DMS114 treated with DMSO at 0.1 percent for 48 hours (cell line): ENCODE results near the gene DAPP1.

Experiments used
- DNase-seq: peaks from one replicate; lab custom pipeline; 2025; ENCODE audit not compliant: unreplicated experiment; lab: John Stamatoyannopoulos, UW

DAPP1 gene

GRCh38 chr4:99852199-99852749 lies 35.6 kb downstream of the DAPP1 start:
- DNase-seq: no peak

GRCh38 chr4:99853190-99853589 lies 36.6 kb downstream of the DAPP1 start:
- DNase-seq: no peak

GRCh38 chr4:99853999-99854398 lies 37.4 kb downstream of the DAPP1 start:
- no peak for DNase-seq

- no peak for DNase-seq
Observed at GRCh38 chr4:99855678-99856077, 39.1 kb downstream of the DAPP1 start.

GRCh38 chr4:99856166-99856565 lies 39.5 kb downstream of the DAPP1 start:
- DNase-seq: no peak

- DNase-seq: no peak
Observed at GRCh38 chr4:99857307-99857706, 40.7 kb downstream of the DAPP1 start.

- DNase-seq: no peak
Observed at GRCh38 chr4:99859618-99860017, 43.0 kb downstream of the DAPP1 start.

GRCh38 chr4:99860521-99860920 lies 43.9 kb downstream of the DAPP1 start:
- no peak for DNase-seq

- no peak for DNase-seq
Observed at GRCh38 chr4:99861120-99861905, 44.7 kb downstream of the DAPP1 start.

- no peak for DNase-seq
Observed at GRCh38 chr4:99863804-99864203, 47.2 kb downstream of the DAPP1 start.

GRCh38 chr4:99868126-99868596 lies 51.5 kb downstream of the DAPP1 start:
- no peak for DNase-seq

- no peak for DNase-seq
Observed at GRCh38 chr4:99872570-99872969, 55.9 kb downstream of the DAPP1 start.

GRCh38 chr4:99875071-99875470 lies 58.4 kb downstream of the DAPP1 start:
- no peak for DNase-seq

- DNase-seq: no peak
Observed at GRCh38 chr4:99876946-99877345, 60.3 kb downstream of the DAPP1 start.

GRCh38 chr4:99878604-99879003 lies 62.0 kb downstream of the DAPP1 start:
- DNase-seq: no peak

GRCh38 chr4:99879458-99879857 lies 62.8 kb downstream of the DAPP1 start:
- no peak for DNase-seq

- DNase-seq: peak; percentile 4
Observed at GRCh38 chr4:99885063-99885664, 68.5 kb downstream of the DAPP1 start.

GRCh38 chr4:99885687-99886086 lies 69.1 kb downstream of the DAPP1 start:
- DNase-seq: no peak

GRCh38 chr4:99886146-99886545 lies 69.5 kb downstream of the DAPP1 start:
- no peak for DNase-seq

- DNase-seq: no peak
Observed at GRCh38 chr4:99887837-99888236, 71.2 kb downstream of the DAPP1 start.

- no peak for DNase-seq
Observed at GRCh38 chr4:99891351-99891750, 74.7 kb downstream of the DAPP1 start.

- no peak for DNase-seq
Observed at GRCh38 chr4:99893029-99893428, 76.4 kb downstream of the DAPP1 start.
